ENCODE data around the gene IL6ST.
A peak's percentile ranks its signal among the peaks of the same experiment; 100 is the strongest.

The IL6ST gene

GRCh38 chr5:55923177-55923771 is 71.5 kb downstream of the IL6ST start:
- no peak overlapping the region for H3K27ac ChIP-seq (ENCODE audit: low read depth, low read length)
- H3K4me1 ChIP-seq (ENCODE audit: control insufficient read depth, insufficient read depth, low read length), result no peaks in the 10 kb centered on the region
- no peaks in the 10 kb centered on the region for H3K27me3 ChIP-seq (ENCODE audit: control insufficient read depth, insufficient read depth, low read length)
- H3K36me3 ChIP-seq (ENCODE audit: control insufficient read depth, insufficient read depth, low read length), result no peaks in the 10 kb centered on the region
- no peak overlapping the region for H3K9ac ChIP-seq (ENCODE audit: low read length)
- peak overlapping the region; percentile 53 for H3K4me3 ChIP-seq (ENCODE audit: low read length)

- Histone ChIP-seq H3K9ac (ENCODE audit: low read length) (no peak overlapping the region), H3K27ac (ENCODE audit: low read depth, low read length) (no peak overlapping the region), H3K4me1 (ENCODE audit: control insufficient read depth, insufficient read depth, low read length) (no peaks in the 10 kb centered on the region)
These were observed 73.1 kb downstream of the IL6ST start for GRCh38 chr5:55921617-55922016.

GRCh38 chr5:55920784-55921183 is 74.0 kb downstream of the IL6ST start:
- Histone ChIP-seq H3K36me3 (ENCODE audit: control insufficient read depth, insufficient read depth, low read length) (no peaks in the 10 kb centered on the region), H3K9ac (ENCODE audit: low read length) (no peak overlapping the region), H3K4me1 (ENCODE audit: control insufficient read depth, insufficient read depth, low read length) (no peaks in the 10 kb centered on the region), H3K27ac (ENCODE audit: low read depth, low read length) (no peak overlapping the region), H3K4me3 (ENCODE audit: low read length) (no peak overlapping the region), H3K27me3 (ENCODE audit: control insufficient read depth, insufficient read depth, low read length) (no peaks in the 10 kb centered on the region)

More at GRCh38 chr5:55921617-55922016, 73.1 kb downstream of the IL6ST start:
- Histone ChIP-seq H3K27me3 (ENCODE audit: control insufficient read depth, insufficient read depth, low read length) (no peaks in the 10 kb centered on the region), H3K4me3 (ENCODE audit: low read length) (no peak overlapping the region), H3K36me3 (ENCODE audit: control insufficient read depth, insufficient read depth, low read length) (no peaks in the 10 kb centered on the region)

GRCh38 chr5:55919625-55920024 is 75.1 kb downstream of the IL6ST start:
- no peak overlapping the region for H3K9ac ChIP-seq (ENCODE audit: low read length)
- no peak overlapping the region for H3K4me3 ChIP-seq (ENCODE audit: low read length)
- H3K27me3 ChIP-seq (ENCODE audit: control insufficient read depth, insufficient read depth, low read length), result no peaks in the 10 kb centered on the region
- no peaks in the 10 kb centered on the region for H3K36me3 ChIP-seq (ENCODE audit: control insufficient read depth, insufficient read depth, low read length)
- no peak overlapping the region for H3K27ac ChIP-seq (ENCODE audit: low read depth, low read length)
- no peaks in the 10 kb centered on the region for H3K4me1 ChIP-seq (ENCODE audit: control insufficient read depth, insufficient read depth, low read length)

GRCh38 chr5:55918087-55919035 is 76.4 kb downstream of the IL6ST start:
- no peak overlapping the region for H3K4me3 ChIP-seq (ENCODE audit: low read length)
- H3K36me3 ChIP-seq (ENCODE audit: control insufficient read depth, insufficient read depth, low read length), result no peaks in the 10 kb centered on the region
- no peaks in the 10 kb centered on the region for H3K4me1 ChIP-seq (ENCODE audit: control insufficient read depth, insufficient read depth, low read length)
- H3K9ac ChIP-seq (ENCODE audit: low read length), result no peak overlapping the region
- H3K27me3 ChIP-seq (ENCODE audit: control insufficient read depth, insufficient read depth, low read length), result no peaks in the 10 kb centered on the region
- H3K27ac ChIP-seq (ENCODE audit: low read depth, low read length), result no peak overlapping the region

- Histone ChIP-seq H3K4me1 (ENCODE audit: control insufficient read depth, insufficient read depth, low read length) (no peaks in the 10 kb centered on the region), H3K27me3 (ENCODE audit: control insufficient read depth, insufficient read depth, low read length) (no peaks in the 10 kb centered on the region), H3K9ac (ENCODE audit: low read length) (no peak overlapping the region), H3K27ac (ENCODE audit: low read depth, low read length) (no peak overlapping the region), H3K36me3 (ENCODE audit: control insufficient read depth, insufficient read depth, low read length) (no peaks in the 10 kb centered on the region), H3K4me3 (ENCODE audit: low read length) (no peak overlapping the region)
These were observed 77.2 kb downstream of the IL6ST start for GRCh38 chr5:55917402-55918086.

GRCh38 chr5:55916986-55917385 is 77.8 kb downstream of the IL6ST start:
- Histone ChIP-seq H3K4me3 (ENCODE audit: low read length) (no peak overlapping the region), H3K27me3 (ENCODE audit: control insufficient read depth, insufficient read depth, low read length) (no peaks in the 10 kb centered on the region), H3K4me1 (ENCODE audit: control insufficient read depth, insufficient read depth, low read length) (no peaks in the 10 kb centered on the region), H3K27ac (ENCODE audit: low read depth, low read length) (no peak overlapping the region), H3K36me3 (ENCODE audit: control insufficient read depth, insufficient read depth, low read length) (no peaks in the 10 kb centered on the region), H3K9ac (ENCODE audit: low read length) (no peak overlapping the region)

GRCh38 chr5:55915783-55916182 is 79.0 kb downstream of the IL6ST start:
- Histone ChIP-seq H3K27me3 (ENCODE audit: control insufficient read depth, insufficient read depth, low read length) (no peaks in the 10 kb centered on the region), H3K4me1 (ENCODE audit: control insufficient read depth, insufficient read depth, low read length) (no peaks in the 10 kb centered on the region), H3K27ac (ENCODE audit: low read depth, low read length) (no peak overlapping the region), H3K36me3 (ENCODE audit: control insufficient read depth, insufficient read depth, low read length) (no peaks in the 10 kb centered on the region), H3K9ac (ENCODE audit: low read length) (no peak overlapping the region), H3K4me3 (ENCODE audit: low read length) (no peak overlapping the region)

GRCh38 chr5:55914971-55915370 is 79.8 kb downstream of the IL6ST start:
- Histone ChIP-seq H3K36me3 (ENCODE audit: control insufficient read depth, insufficient read depth, low read length) (no peaks in the 10 kb centered on the region), H3K4me1 (ENCODE audit: control insufficient read depth, insufficient read depth, low read length) (no peaks in the 10 kb centered on the region), H3K4me3 (ENCODE audit: low read length) (no peak overlapping the region), H3K27ac (ENCODE audit: low read depth, low read length) (no peak overlapping the region), H3K27me3 (ENCODE audit: control insufficient read depth, insufficient read depth, low read length) (no peaks in the 10 kb centered on the region), H3K9ac (ENCODE audit: low read length) (no peak overlapping the region)

- Histone ChIP-seq H3K36me3 (ENCODE audit: control insufficient read depth, insufficient read depth, low read length) (no peaks in the 10 kb centered on the region), H3K4me3 (ENCODE audit: low read length) (no peak overlapping the region), H3K27ac (ENCODE audit: low read depth, low read length) (no peak overlapping the region), H3K27me3 (ENCODE audit: control insufficient read depth, insufficient read depth, low read length) (no peaks in the 10 kb centered on the region), H3K4me1 (ENCODE audit: control insufficient read depth, insufficient read depth, low read length) (no peaks in the 10 kb centered on the region), H3K9ac (ENCODE audit: low read length) (no peak overlapping the region)
These were observed 81.0 kb downstream of the IL6ST start for GRCh38 chr5:55913466-55914413.

- no peak overlapping the region for H3K4me3 ChIP-seq (ENCODE audit: low read length)
- H3K27me3 ChIP-seq (ENCODE audit: control insufficient read depth, insufficient read depth, low read length), result no peaks in the 10 kb centered on the region
- no peaks in the 10 kb centered on the region for H3K36me3 ChIP-seq (ENCODE audit: control insufficient read depth, insufficient read depth, low read length)
- H3K27ac ChIP-seq (ENCODE audit: low read depth, low read length), result no peak overlapping the region
- H3K4me1 ChIP-seq (ENCODE audit: control insufficient read depth, insufficient read depth, low read length), result no peaks in the 10 kb centered on the region
- H3K9ac ChIP-seq (ENCODE audit: low read length), result no peak overlapping the region
These were observed 82.7 kb downstream of the IL6ST start for GRCh38 chr5:55911784-55912653.
